ENCODE measurements around the gene CYP1A1.

The CYP1A1 gene

GRCh38 chr15:74727727-74728126, 2.4 kb upstream of the CYP1A1 start:
- Histone ChIP-seq H3K9me3 (no peaks in the 10 kb centered on the region), H3K27me3 (ENCODE audit: low read depth) (peaks cover 6% of the 10 kb centered on the region), H3K36me3 (replicated peaks) (no peaks in the 10 kb centered on the region), H3K4me3 (no peak overlapping the region), H3K4me1 (no peaks in the 10 kb centered on the region; the same call in 1 of the 2 replicates)
- peak in 1 of 2 experiments; percentile 8 for DNase-seq (ENCODE audit: low spot score in 2 of 2)
- in situ Hi-C loops (cut with MboI; ENCODE audit: low sequenced_read_pairs): no loop called here

- Histone ChIP-seq H3K9me3 (no peaks in the 10 kb centered on the region), H3K4me1 (no peaks in the 10 kb centered on the region; the same call in 1 of the 2 replicates), H3K36me3 (replicated peaks) (no peaks in the 10 kb centered on the region), H3K4me3 (peak overlapping the region; percentile 41), H3K27me3 (ENCODE audit: low read depth) (0 out of 2 replicates have a peak, but pooled peaks cover 2% of the 10 kb centered on the region)
- peak in 1 of 2 experiments; percentile 14 for DNase-seq (ENCODE audit: low spot score in 2 of 2)
- in situ Hi-C loops (cut with MboI; ENCODE audit: low sequenced_read_pairs): no loop called here
These were observed 1.4 kb upstream of the CYP1A1 start for GRCh38 chr15:74726774-74727164.

DNA sequence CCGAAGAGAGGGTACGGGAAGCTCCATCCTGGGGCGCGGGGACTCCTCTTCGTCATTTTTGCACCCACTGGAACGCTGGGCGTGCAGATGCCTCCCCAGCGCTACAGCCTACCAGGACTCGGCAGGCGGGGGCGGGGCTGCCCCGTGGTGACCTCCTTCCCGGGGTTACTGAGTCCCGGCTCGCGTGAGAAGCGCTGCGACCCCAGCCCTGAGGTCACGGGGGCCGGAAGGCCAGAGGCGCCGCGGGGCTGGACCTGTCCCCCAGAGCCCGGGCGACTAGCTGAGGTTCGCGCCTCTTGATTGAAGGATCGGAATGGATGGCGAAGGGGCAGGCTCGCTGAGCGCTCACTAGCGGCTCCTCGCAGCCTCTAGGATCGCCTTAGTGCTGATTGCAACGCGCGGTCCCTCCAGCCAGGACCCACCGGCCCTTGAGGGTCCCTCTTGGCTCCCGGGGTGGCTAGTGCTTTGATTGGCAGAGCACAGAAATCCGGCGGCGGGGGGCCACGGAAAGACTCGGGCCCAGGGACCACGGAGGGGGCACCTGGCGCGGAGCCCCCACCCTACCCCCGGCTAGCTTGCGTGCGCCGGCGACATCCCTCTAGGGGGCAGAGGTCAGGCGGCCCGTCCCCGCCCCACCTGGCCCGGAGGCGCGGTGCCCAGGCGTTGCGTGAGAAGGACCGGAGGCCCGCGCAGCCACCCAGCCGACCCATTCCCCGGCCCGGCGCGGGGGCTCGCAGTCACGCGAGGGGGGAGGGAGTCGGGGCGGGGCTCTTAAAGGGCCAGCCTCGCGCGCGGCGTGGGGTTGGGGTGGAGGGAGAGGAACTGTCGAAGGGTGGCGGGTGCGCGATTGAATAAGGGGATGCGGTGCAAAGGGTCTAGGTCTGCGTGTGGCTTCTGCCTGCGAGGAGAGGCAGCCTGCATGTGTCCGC, 781 bp upstream of the CYP1A1 start:
- Histone ChIP-seq H3K36me3 (replicated peaks) (no peaks in the 10 kb centered on the region), H3K27me3 (ENCODE audit: low read depth) (0 out of 2 replicates have a peak, but pooled peaks cover 2% of the 10 kb centered on the region), H3K4me1 (no peaks in the 10 kb centered on the region; the same call in 1 of the 2 replicates), H3K4me3 (peak overlapping the region; percentile 41), H3K9me3 (no peaks in the 10 kb centered on the region)
- in situ Hi-C loops (cut with MboI; ENCODE audit: low sequenced_read_pairs): no loop called here
- DNase-seq (ENCODE audit: low spot score in 2 of 2): peak; percentile 43 to 82

DNA sequence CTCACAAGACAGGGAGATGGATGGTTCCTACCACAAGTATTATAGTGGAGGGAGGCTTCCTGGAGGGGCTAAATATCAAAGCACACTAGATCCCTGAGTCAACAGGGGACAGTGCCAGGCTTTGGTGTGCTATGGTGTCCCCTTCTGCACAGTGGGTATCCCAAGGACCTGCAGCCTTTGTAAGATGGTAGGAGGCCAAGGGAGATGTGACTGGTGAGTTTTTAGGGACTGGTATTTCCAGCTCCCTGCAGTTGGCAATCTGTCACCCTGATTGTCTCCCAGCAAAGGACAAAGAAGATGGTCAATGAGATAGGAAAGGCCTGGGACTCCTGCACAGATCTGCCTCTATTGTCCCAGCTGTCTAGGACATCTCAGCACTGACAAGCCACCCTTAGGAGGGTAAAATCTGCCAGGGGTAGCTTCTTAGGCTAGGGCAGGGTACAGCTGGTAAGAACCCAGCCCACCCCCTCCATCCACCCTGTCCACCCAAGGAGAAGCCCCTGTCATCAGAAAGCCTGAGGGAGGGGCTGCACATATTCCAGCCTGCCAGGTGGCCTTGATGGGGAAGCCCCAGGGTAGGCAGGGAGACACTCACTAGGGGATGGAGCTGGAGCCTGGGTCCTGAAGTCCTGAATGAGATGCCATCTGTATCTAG, 631 bp downstream of the CYP1A1 start:
- in situ Hi-C loops (cut with MboI; ENCODE audit: low sequenced_read_pairs): no loop called here
- peak in 1 of 2 experiments; percentile 13 for DNase-seq (ENCODE audit: low spot score in 2 of 2)
- no peaks in the 10 kb centered on the region for H3K9me3 ChIP-seq
- no peaks in the 10 kb centered on the region for H3K36me3 ChIP-seq (replicated peaks)
- no peaks in the 10 kb centered on the region for H3K27me3 ChIP-seq (ENCODE audit: low read depth)
- H3K4me1 ChIP-seq: no peaks in the 10 kb centered on the region; the same call in 1 of the 2 replicates
- no peak overlapping the region for H3K4me3 ChIP-seq

GRCh38 chr15:74723754-74724334, 1.5 kb downstream of the CYP1A1 start:
- DNase-seq (ENCODE audit: low spot score in 2 of 2): peak; percentile 65 to 89
- no peaks in the 10 kb centered on the region for H3K36me3 ChIP-seq (replicated peaks)
- in situ Hi-C loops (cut with MboI; ENCODE audit: low sequenced_read_pairs): no loop called here

GRCh38 chr15:74723187-74723586, 2.1 kb downstream of the CYP1A1 start:
- H3K4me1 ChIP-seq: no peaks in the 10 kb centered on the region; the same call in 1 of the 2 replicates
- H3K27me3 ChIP-seq (ENCODE audit: low read depth): no peaks in the 10 kb centered on the region
- no peak overlapping the region for H3K4me3 ChIP-seq
- no peak for DNase-seq (ENCODE audit: low spot score in 2 of 2)
- H3K36me3 ChIP-seq (replicated peaks): no peaks in the 10 kb centered on the region
- in situ Hi-C loops (cut with MboI; ENCODE audit: low sequenced_read_pairs): no loop called here
- H3K9me3 ChIP-seq: no peaks in the 10 kb centered on the region

More at GRCh38 chr15:74723754-74724334, 1.5 kb downstream of the CYP1A1 start:
- H3K4me1 ChIP-seq: no peaks in the 10 kb centered on the region; the same call in 1 of the 2 replicates
- no peaks in the 10 kb centered on the region for H3K27me3 ChIP-seq (ENCODE audit: low read depth)
- no peak overlapping the region for H3K4me3 ChIP-seq
- no peaks in the 10 kb centered on the region for H3K9me3 ChIP-seq

GRCh38 chr15:74722591-74722990, 2.7 kb downstream of the CYP1A1 start:
- Histone ChIP-seq H3K4me3 (no peak overlapping the region), H3K36me3 (replicated peaks) (no peaks in the 10 kb centered on the region), H3K27me3 (ENCODE audit: low read depth) (no peaks in the 10 kb centered on the region), H3K9me3 (no peaks in the 10 kb centered on the region), H3K4me1 (no peaks in the 10 kb centered on the region; the same call in 1 of the 2 replicates)
- in situ Hi-C loops (cut with MboI; ENCODE audit: low sequenced_read_pairs): no loop called here
- peak in 1 of 2 experiments; percentile 8 for DNase-seq (ENCODE audit: low spot score in 2 of 2)

DNA sequence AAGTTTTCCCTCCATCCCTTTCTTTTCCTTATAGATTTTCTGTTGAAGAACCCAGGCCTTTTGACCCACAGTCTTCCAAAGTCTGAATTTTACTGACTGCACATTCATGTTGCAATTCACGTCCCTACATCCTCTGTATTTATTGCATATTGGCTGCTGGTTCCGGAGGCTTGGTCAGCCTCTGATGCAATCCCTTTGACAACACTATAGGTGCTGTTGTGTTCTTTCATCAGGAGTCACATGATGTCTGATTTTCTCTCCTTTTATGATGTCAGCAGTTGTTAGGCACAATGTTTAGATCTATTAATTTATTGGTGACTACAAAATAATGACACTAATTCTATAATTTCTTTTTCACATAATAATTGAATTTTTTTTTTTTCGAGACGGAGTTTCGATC, 8.7 kb downstream of the CYP1A1 start:
- DNase-seq (ENCODE audit: low spot score in 2 of 2): no peak
- Histone ChIP-seq H3K4me1 (no peaks in the 10 kb centered on the region), H3K36me3 (replicated peaks) (no peaks in the 10 kb centered on the region), H3K9me3 (peaks cover 2% of the 10 kb centered on the region; the same call in 1 of the 2 replicates), H3K4me3 (no peak overlapping the region), H3K27me3 (ENCODE audit: low read depth) (peaks cover 3% of the 10 kb centered on the region; the same call in 1 of the 2 replicates)
- in situ Hi-C loops (cut with MboI; ENCODE audit: low sequenced_read_pairs): no loop called here

- peaks cover 15% of the 10 kb centered on the region for H3K27me3 ChIP-seq (ENCODE audit: low read depth)
- in situ Hi-C loops (cut with MboI; ENCODE audit: low sequenced_read_pairs): no loop called here
- no peaks in the 10 kb centered on the region for H3K4me1 ChIP-seq
- peaks cover 2% of the 10 kb centered on the region; the same call in 1 of the 2 replicates for H3K9me3 ChIP-seq
- no peak for DNase-seq (ENCODE audit: low spot score in 2 of 2)
- no peaks in the 10 kb centered on the region for H3K36me3 ChIP-seq (replicated peaks)
- H3K4me3 ChIP-seq: no peak overlapping the region
These were observed 13.0 kb downstream of the CYP1A1 start for GRCh38 chr15:74712311-74712710.

- H3K4me3 ChIP-seq: no peak overlapping the region
- in situ Hi-C loops (cut with MboI; ENCODE audit: low sequenced_read_pairs): no loop called here
- H3K4me1 ChIP-seq: no peaks in the 10 kb centered on the region
- H3K27me3 ChIP-seq (ENCODE audit: low read depth): peaks cover 26% of the 10 kb centered on the region
- no peaks in the 10 kb centered on the region for H3K36me3 ChIP-seq (replicated peaks)
- no peaks in the 10 kb centered on the region for H3K9me3 ChIP-seq
- DNase-seq (ENCODE audit: low spot score in 2 of 2): no peak
These were observed 14.8 kb downstream of the CYP1A1 start for GRCh38 chr15:74710319-74711094.

DNA sequence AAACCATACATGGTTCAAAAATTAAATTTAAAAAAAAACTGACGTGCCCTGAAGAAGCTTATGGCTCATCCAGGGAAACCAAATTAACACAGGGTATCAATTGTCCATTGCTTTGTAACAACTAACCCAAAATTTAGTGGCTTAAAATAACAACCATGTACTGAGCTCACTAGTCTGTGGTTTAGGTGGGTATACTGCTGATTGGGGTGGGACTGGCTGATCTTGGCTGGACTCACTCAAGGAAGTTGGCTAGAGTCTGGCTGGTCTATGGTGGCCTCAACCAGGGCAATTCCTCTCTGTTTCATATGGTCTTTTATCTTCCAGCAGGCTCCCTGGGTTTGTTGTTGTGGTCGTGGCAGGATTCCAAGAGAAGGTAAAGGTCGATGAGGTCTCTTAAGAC, 15.4 kb downstream of the CYP1A1 start:
- in situ Hi-C loops (cut with MboI; ENCODE audit: low sequenced_read_pairs): no loop called here
- peaks cover 29% of the 10 kb centered on the region for H3K27me3 ChIP-seq (ENCODE audit: low read depth)
- DNase-seq (ENCODE audit: low spot score in 2 of 2): no peak
- no peaks in the 10 kb centered on the region for H3K36me3 ChIP-seq (replicated peaks)
- H3K4me3 ChIP-seq: no peak overlapping the region
- H3K9me3 ChIP-seq: no peaks in the 10 kb centered on the region
- no peaks in the 10 kb centered on the region for H3K4me1 ChIP-seq

GRCh38 chr15:74709011-74709410, 16.3 kb downstream of the CYP1A1 start:
- no peaks in the 10 kb centered on the region for H3K9me3 ChIP-seq
- no peak for DNase-seq (ENCODE audit: low spot score in 2 of 2)
- H3K36me3 ChIP-seq (replicated peaks): no peaks in the 10 kb centered on the region
- H3K4me3 ChIP-seq: no peak overlapping the region
- peaks cover 29% of the 10 kb centered on the region for H3K27me3 ChIP-seq (ENCODE audit: low read depth)
- in situ Hi-C loops (cut with MboI; ENCODE audit: low sequenced_read_pairs): no loop called here
- H3K4me1 ChIP-seq: no peaks in the 10 kb centered on the region

DNA sequence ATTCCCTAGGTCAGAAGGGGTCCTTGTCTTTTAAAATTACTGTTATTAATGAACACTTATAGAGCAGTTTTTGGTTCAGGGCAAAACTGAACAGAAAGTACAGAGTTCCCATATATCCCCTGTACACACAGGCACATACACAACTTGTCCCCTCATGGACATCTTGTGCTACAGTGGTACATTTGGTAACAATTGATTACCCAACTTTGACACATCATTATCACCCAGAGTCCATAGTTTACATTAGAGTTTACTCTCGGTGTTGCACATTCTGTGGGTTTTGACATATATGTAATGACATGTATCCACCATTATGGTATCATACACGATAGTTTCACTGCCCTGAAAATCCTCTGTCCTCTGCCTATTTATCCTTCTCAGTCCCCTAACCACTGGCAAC, 28.5 kb downstream of the CYP1A1 start:
- Histone ChIP-seq H3K4me3 (peak overlapping the region; percentile 96), H3K9me3 (no peaks in the 10 kb centered on the region), H3K27me3 (ENCODE audit: low read depth) (no peaks in the 10 kb centered on the region), H3K4me1 (peaks cover 12% of the 10 kb centered on the region), H3K36me3 (replicated peaks) (peaks cover 4% of the 10 kb centered on the region; the same call in 1 of the 2 replicates)
- no peak for DNase-seq (ENCODE audit: low spot score in 2 of 2)
- in situ Hi-C loops (cut with MboI; ENCODE audit: low sequenced_read_pairs): no loop called here

Measured in HAP-1 (cell line).